GM19025 (cell line): ENCODE results near the gene GPC2.
A peak's percentile ranks its signal among the peaks of the same experiment; 100 is the strongest.

Experiments
- ATAC-seq: cut with Tn5 transposase; IDR thresholded peaks from one replicate; pipeline ENCODE4 v1.9.1; 2021; ENCODE audit warnings: mild to moderate bottlenecking, low read depth, moderate library complexity; ENCODE audit not compliant: unreplicated experiment

Gene GPC2

GRCh38 chr7:100126239-100126930 lies 50.8 kb downstream of the GPC2 start:
- peak; percentile 21 for ATAC-seq

- ATAC-seq, result no peak
Measured at GRCh38 chr7:100124301-100125230, 52.6 kb downstream of the GPC2 start.

GRCh38 chr7:100122568-100122967 lies 54.6 kb downstream of the GPC2 start:
- ATAC-seq, result no peak

GRCh38 chr7:100122067-100122466 lies 55.1 kb downstream of the GPC2 start:
- no peak for ATAC-seq

GRCh38 chr7:100120733-100121036 lies 56.5 kb downstream of the GPC2 start:
- ATAC-seq, result no peak

- ATAC-seq, result peak; percentile 23
Measured at GRCh38 chr7:100119970-100120732, 57.0 kb downstream of the GPC2 start.
